NOMO-1 treated with dmso at 0.1 percent for 144 hours (cell line): ENCODE data around the gene TCAF1.

Experiments used
- DNase-seq: peaks from one replicate; lab custom pipeline; 2025; ENCODE audit not compliant: unreplicated experiment; lab: John Stamatoyannopoulos, UW

Gene TCAF1, protein sequence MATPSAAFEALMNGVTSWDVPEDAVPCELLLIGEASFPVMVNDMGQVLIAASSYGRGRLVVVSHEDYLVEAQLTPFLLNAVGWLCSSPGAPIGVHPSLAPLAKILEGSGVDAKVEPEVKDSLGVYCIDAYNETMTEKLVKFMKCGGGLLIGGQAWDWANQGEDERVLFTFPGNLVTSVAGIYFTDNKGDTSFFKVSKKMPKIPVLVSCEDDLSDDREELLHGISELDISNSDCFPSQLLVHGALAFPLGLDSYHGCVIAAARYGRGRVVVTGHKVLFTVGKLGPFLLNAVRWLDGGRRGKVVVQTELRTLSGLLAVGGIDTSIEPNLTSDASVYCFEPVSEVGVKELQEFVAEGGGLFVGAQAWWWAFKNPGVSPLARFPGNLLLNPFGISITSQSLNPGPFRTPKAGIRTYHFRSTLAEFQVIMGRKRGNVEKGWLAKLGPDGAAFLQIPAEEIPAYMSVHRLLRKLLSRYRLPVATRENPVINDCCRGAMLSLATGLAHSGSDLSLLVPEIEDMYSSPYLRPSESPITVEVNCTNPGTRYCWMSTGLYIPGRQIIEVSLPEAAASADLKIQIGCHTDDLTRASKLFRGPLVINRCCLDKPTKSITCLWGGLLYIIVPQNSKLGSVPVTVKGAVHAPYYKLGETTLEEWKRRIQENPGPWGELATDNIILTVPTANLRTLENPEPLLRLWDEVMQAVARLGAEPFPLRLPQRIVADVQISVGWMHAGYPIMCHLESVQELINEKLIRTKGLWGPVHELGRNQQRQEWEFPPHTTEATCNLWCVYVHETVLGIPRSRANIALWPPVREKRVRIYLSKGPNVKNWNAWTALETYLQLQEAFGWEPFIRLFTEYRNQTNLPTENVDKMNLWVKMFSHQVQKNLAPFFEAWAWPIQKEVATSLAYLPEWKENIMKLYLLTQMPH

DNA sequence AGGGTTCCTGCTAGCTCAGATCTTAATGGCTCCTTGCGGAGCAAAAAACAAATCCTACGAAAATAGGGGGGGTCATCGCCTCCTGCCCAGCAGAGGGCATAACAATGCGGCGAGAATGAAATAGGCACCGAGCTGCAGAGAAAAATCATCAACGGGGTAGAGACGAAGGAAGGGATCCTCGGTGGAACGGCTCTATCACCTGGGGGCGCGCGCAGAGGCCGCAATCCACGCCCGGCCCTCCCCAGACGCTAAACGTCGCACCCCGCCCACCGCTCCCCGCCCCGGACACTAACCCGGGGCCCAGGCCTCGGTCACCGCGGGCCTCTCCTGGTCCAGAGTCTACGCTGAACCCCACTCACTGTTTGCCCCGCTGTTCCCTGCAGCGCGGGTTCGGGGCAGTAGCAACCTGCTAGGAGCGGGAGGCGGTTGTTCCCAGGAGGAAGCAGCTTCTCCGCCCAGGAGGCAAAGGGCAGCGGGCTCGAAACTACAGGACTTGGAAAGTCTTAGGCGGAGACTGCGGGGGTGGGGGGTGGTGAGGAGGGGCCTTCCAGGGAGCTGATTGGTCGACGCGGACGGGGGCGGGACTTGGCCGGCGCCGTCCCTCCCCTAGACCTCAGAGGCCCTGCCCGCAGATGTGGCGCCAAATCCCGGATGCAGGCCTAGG, at the start of gene TCAF1:
Gene TCAF1 (minus strand): TSS at position 509 of the 664 bp plus-strand sequence. CDS start 25,568 bp downstream, outside the sequence.
- peak; percentile 42 for DNase-seq

DNA sequence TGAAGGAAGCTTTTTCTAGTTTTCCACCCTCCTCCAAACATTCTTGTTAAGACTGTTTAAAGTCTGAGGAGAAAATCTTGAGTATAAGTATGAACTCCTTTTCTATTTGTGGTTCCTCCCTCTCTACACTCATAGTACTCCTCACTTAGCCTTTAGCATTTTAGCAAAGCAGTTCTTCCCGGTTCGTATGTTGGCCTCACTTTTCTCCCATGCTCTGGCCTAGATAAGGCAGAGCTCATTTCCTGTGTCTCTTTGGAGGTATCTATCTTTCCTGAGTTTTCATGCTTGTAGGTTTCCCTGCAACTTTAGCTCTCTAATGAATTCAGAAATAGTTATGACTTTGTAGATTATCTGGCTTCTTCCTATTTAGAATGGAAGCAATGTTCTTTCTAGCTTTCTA, 46.8 kb upstream of the TCAF1 start:
- no peak for DNase-seq

DNA sequence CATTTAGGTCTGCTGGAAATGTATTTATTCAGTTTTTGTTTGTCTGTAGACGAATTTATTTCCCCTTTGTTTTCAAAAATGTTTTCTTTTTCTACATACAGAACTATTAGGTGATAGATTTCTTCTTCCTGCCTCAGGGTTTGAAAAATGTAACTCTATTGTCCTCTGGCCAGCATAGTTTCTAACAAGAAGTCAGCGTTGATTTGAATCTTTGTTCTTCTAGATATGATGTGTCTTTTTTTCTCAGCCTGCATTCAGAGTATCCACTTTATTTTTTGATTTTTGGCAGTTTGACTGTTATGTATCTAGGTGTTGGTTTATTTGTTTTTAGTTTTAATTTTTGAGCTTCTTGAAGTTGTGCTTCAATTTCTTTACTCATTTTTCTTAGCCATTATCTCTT, 45.1 kb upstream of the TCAF1 start:
- DNase-seq = no peak

DNA sequence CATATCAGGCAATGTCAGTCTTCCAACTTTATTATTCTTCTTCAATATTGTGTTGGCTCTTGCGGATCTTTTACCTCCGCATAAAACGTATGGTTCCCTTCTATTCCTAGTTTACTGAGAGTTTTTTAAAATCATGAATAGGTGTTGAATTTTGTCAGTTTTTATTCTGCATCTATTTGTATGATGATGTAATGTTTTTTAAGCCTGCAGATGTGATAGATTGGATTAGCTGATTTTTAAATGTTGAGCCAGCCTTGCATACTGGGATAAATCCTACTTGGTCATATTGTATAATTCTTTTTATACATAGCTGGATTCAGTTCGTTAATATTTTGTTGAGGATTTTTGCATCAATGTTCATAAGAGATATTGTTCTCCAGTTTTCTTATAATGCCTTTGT, 43.4 kb upstream of the TCAF1 start:
- DNase-seq = no peak

DNA sequence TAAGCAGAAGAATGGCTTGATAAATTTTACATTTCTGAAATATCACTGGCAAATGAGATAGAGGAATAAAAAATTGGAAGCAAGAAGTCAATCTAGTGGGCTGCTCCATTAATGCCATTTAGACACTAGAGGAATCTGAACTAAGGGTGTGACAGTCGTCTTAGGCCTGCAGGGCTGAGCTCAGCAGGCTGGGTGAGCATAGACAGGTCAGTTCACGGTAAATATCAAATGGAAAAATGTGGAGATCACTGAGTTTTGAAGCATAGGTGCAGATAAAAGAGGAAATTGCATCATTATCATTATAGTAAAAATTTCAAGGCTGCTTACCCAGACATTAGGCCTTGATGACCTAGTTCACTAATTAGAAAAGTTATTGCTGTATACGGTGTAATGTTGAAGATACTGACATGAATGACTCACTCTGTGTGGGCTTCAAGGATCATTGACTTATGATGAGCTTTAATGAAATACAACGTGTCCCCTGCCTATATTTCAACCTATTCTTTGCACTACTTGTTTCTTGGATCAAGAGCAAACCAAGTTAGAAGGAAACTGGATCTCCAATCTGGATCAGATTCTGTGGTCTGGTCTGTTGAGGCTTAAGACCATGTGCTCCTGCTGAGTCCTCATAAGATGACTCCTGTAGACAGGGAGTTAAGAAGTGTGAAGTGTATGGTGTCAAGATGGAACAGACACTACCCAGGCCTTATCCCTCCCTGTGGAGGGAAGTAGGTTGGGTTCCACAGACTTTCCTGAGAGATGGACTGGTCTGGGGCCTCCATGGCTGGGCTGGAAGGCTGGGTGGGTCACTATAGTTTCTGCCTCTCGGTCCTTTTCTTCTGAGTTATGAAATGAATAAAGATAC, 36.6 kb upstream of the TCAF1 start:
- DNase-seq = no peak

DNA sequence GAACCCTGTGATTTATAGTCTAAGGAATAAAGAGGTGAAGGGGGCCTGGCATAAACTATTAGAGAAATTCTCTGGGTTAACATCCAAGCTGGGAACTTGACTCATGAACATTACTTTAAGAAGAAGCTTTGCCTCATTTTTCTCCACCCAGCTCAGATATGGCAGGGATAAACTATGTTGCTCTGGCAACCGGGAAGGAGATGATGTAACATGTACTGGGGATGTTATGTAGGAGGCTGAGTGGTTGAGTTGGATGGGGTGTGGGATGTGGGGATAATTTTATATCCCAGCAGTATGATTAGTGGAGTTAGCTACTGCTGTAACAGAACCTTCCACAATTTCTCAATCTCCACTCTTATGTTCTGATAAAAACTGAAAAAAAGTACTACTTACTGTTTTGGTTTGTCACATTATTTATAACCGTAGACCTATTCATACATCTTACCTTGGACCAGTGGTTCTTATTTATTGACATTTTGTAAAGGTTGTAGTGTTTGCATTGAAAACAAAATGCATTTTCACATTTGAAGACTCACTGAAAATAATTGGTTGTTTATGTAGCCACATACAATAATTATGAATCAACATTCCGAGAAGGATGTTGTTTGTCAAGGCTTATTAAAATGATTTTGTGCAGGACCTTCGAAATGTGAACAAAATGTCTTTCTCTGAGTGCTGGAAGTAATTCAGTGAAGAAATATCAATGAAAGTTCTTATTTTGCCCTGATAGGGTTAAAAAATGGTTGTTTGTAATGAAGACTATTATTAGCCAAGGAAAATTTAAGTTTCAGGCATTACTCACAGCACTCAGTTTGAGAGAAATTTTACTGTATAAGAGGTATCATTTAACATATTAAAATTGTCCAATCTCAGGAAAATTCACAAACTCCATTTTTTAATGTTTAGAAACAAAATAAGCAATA, 34.4 kb upstream of the TCAF1 start:
- DNase-seq = no peak

DNA sequence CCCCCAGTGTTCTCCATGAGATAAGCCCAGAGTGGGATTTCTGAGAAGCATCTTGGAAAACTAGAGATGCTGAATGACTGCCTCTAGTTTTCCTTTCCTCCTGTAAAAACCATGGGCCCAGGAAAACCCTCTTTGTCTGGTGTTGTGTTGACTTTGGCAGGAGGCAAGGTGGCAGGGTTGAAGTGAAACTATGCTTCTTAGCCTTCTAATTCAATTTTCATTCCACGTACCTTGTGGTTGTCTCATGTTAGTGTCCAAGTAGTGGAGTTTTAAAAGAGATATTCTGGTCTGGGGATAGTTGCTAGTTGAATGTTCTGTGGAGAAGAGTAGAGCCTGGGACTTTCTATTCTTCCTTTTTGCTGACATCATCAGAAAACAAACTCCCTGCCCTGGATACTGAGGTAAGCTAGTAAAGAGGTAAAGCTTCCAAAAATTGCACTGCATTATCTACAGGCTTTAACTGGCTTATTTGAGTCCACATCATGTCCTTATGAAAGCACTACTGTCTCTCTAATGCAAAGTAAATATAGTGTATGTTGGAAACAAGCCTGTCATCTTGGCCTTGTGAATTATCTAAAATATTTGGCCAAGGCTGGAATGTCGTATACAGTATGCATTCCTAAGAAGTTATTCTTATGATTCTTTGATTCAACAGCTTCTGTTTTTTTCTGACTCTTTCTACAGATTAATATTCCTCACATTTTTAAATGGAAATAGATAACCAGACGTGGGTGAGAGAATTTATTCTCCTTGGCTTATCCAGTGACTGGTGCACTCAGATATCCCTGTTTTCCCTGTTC, 32.8 kb upstream of the TCAF1 start, which contains the start of gene OR2F2:
Gene OR2F2 (plus strand): TSS at position 708 of the 800 bp plus-strand sequence. CDS start 0 bp downstream, at position 708.
- DNase-seq = no peak

DNA sequence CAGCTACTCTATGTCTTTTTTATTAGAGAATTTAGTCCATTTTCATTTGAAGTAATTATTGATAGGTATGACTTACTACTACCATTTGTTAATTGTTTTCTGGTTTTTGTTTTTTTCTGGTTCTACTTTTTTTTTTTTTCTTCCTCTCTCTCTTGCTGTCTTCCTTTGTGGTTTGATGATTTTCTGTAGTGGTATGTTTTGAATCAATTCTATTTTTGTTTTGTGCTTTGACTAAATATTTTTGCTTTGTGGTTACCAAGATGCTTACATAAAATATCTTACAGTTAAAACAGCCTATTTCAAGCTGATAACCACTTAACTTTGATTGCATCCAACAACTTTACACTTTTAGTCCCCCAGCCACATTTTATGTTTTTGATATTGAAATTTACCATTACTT, 29.8 kb upstream of the TCAF1 start:
- no peak for DNase-seq

DNA sequence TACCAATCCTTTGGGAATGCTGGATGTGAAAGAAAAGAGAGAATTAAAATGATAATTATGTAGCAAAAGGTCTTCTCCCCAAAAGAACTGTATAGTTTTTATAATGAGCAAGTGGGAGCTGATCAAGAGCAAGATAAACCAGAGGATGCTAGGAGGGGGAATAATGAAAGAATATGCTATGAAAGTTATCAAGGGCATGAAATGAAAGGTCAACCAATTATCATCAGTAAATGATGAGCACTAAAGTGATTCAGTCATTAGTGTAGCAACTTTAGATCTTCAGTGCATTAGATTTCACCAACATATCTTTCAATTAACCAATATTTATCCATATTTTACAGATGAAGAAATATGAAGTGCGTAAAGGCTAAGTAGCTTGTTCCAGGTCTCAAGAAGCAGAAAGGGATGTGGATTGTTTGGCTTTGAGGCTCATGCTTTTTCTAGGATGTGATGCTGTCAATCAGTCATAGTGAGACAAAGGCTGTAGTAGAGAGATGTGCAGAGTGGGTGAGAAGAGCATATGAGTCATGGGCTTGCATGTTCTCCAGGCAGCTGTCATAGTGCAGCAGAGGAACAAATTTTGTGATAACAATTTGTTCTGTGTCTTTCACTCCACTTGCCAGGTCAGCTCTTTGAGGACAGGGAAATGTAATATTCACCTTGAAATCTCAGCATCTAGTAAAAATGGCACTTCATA, 27.4 kb upstream of the TCAF1 start:
- DNase-seq = no peak

DNA sequence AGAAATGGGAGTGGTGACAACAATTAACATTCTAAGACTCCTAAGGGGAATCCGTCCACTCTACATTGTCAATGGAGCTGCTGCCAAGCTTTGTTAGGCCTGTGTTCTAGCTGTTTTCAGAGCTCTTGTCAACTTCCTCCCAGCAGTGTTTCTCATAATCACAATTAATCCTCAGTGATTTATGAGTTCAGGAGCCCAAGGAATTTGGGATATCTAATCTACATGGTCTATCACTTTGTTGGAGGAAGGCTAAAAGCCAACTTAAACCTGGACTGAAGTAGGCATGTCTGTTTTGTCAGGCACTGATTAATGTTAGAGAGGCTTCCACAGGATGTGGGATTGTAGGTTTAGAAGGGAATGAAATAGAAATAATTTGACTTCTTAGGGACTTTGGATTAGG, 22.9 kb upstream of the TCAF1 start:
- no peak for DNase-seq

DNA sequence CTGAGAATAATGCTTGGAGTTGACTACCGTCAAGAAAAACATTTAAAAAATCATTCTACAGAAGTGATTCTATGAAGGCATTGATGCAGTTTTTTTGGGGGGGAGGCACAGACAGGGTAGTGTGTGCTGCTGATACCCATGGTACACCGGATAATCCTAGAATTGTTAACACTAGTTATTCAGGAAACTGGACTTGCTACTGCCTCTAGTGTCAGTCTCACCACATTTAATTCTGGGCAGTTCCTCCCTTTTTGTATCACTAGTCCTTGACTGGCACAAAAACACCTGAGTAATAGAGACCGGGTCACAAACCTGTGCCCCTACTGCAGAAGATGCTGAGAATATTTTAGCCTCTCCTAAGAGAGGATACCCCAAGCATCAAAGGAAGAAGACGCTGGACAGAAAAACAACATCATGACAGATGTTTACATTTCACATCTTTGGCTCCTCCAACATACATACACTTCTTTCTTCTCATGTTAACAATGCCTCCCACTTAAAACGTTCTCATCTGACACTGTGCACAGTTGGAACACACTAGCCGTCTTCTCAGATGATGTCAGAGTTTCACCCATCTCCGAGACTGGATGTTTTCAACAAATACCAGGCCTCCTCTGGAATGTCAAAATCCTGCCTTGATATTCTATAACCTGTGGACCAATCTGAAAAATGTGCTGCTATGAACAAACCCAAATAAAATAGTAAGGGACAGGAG, 13.1 kb upstream of the TCAF1 start:
- DNase-seq = no peak

DNA sequence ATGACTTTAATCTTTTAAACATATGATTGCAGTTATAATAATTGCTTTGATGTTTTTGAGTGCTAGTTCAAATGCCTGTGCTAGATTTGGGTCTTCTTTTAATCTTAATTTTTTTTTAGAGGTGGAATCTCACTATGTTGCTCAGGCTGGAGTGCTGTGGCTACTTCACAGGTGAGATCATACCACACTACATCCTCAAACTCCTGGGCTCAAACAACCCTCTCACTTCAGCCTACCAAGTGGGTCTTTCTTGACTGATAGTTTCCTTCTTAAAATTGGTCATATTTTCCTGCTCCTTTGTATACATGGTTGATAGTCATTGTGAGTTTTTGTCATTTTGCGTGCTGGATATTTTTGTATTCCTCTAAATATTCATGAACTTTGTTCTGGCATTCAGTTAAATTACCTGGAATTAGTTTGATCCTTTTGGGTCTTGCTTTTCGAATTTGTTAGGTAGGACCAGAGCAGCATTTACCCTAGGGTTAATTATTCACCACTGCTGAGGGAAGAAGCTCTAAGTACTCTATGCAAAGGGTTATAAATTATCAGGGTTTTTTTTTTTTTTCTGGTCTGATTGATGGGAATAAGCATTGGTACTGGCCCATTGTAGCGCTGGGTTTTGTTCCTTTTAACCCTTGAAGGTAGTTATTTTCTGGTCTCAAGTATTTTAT, 12.1 kb upstream of the TCAF1 start:
- no peak for DNase-seq

DNA sequence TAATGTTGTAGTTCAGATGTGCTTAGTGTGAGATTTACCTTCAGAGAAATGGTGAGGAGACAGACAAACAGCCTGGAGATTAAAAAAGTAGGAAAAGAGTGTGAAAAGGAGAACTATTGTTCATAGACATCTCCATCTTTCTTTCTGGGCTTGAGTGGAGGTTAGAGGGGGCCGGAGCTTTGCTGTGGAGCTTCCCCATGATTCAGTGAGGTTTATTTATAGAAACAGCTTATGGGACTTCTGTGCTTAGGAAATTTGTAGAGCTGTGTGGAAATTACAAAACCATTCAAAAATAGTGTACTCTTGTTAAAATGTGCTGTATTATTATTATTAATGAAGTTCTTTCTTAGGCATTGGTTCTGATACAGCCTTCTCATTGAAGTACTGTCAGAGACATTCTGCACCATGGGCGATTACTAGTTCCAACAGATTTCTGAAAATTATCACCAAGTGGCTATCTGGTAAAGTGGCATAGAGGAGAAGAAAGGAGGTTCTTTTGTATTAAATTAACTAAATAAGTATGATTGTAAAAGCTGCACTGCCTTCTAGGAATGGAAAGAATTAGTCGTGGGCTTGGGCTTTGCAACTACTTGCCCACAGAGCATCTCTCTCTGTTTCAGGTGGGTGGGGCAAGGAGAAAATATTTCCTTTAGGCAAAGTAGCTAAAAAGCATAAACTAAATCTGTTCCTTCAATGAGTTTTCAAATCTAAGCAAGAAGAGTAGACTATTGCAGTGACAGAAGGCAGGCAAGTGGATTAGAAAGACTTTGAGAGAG, 8.7 kb upstream of the TCAF1 start:
- DNase-seq = no peak

DNA sequence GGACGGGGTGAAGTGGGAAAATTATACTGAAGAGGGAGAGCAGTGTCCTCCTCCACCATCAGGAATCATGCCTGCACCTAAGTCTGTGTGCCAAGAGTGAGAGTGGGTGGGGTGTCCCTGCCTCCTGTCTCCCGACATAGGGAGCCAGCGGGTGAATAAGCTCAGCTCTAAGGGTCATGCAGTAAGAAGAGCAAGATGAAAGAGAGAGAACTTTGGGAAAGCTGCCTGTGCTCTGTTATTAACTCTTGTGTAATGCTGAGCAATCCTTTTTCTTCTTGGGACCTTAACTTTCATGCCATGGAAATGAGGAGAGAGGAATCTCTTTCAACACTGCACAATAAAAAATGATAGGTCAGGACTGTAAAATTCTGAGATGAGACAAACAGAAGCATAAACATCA, 7.9 kb upstream of the TCAF1 start:
- DNase-seq = no peak

DNA sequence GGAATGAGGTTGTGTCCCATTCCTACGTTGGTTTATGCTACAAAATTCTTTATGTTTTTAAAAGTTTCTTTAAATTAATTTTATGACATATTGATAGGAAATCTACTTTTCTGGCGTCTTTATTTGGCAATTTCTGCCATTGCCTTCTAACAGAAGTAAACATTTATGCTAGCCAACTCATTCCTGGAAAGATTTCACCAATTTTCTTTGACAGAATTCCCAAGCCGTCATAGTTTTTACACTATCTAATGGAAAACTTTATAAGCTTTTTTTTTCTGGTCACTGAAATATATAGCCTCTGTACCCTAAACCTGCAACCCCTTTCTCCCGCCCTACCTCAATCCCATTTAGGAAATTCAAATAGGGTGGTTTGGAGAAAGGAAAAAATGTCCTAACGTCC, 6.1 kb upstream of the TCAF1 start:
- DNase-seq = no peak

DNA sequence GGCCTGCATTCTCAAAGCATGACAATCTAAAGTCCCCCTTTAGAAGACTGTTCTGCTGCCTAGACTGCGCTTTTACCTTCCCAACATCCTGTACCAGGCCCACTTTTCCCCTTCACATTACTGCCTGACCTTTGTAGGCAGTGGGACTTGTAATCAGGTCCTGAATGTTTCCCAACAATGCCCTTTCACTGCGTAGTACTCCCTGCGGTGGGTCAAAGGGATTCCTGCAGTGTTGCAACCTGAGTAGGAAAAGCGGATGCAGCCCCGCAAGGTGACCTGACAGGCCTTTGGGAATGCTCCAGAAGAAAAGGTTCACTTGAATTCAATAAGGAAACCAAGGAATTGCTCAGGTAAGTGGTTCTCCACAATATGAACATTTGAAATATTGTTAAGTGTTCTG, 4.9 kb upstream of the TCAF1 start:
- DNase-seq = no peak
